HepG2 (cell line): ENCODE results near the gene ESYT2. TPM values are rescaled to one million over a fixed set of nuclear protein-coding genes. Genes with fewer than 3 reads are reported as not detected.

ENCODE experiments used
- ARNTL ChIP-seq: sonication (generic); formaldehyde crosslinking; IDR thresholded peaks from 2 replicates; pipeline ENCODE4 v1.4.0; 2020; ENCODE audit warnings: mild to moderate bottlenecking, missing genetic modification reagents
- GATAD2A ChIP-seq: IDR thresholded peaks from 2 replicates; pipeline ENCODE4 v1.6.1; 2016
- ZNF180 ChIP-seq: sonication (generic); formaldehyde crosslinking; IDR thresholded peaks from 2 replicates; pipeline ENCODE4 v1.4.0; 2020; ENCODE audit warnings: low read depth, missing genetic modification reagents, borderline replicate concordance
- polyA plus RNA-seq, 8 experiments: library from polyadenylated mRNA; depleted of rRNA in 3 of 8; stranded (reverse) in 7 of 8; unstranded in 1 of 8; fragments of >200 nt; fragmentation: Illumina TruSeq in 4 of 8; extraction: Trizol in 4 of 8; gene quantifications; 2 replicates each; pipeline versions ENCODE4 v1.2.1 to v1.2.3, GENCODE V29; 2011 to 2016; ENCODE audit warnings: low read depth in 4 of 8, missing spikeins in 1 of 8, mixed read lengths in 1 of 8; ENCODE audit not compliant: insufficient read depth in 1 of 8
- total RNA-seq, 5 experiments: library from RNA; depleted of rRNA; stranded (reverse); fragments of >200 nt; fragmentation: Illumina TruSeq; extraction: Trizol; gene quantifications; 2 replicates each; pipeline ENCODE4 v1.2.3, GENCODE V29; 2016; ENCODE audit warnings: low read depth in 1 of 5
- TF ChIP-seq, protein P1 (sequence below): sonication (generic); formaldehyde crosslinking; IDR thresholded peaks from 2 replicates; pipeline ENCODE4 v1.4.0; 2020; ENCODE audit warnings: mild to moderate bottlenecking, missing genetic modification reagents, borderline replicate concordance
- TF ChIP-seq, protein P2 (sequence below): sonication (generic); formaldehyde crosslinking; IDR thresholded peaks from 2 replicates; pipeline ENCODE4 v1.4.0; 2020; ENCODE audit warnings: missing genetic modification reagents

ESYT2 gene
- total and polyA plus RNA-seq, 2 of the 13 experiments (the other 11 are each of a cell fraction or from before 2014, with no cell fraction given), result 28.5 to 37.3 TPM

DNA sequence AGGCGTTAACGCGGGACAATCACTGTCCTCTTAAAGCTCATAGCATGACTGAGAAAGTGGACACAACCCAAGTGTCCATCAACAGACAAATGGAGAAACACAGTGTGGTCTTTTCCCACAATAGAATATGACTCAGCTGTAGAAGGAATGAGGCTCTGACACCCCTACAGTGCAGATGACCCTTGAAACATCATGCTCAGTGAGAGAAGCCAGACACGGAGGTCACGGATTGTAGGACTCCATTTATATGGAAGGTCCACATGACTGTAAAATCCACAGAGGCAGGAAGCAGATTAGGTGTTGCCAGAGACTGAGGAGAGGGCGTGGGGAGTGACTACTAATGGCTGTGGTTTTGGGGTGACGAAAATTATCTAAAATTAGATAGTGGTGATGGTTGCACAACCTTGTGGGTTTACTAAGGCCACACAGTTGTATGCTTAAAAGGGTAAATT is 118.6 kb downstream of the ESYT2 start (continued):
- TF ChIP-seq, protein P1, sequence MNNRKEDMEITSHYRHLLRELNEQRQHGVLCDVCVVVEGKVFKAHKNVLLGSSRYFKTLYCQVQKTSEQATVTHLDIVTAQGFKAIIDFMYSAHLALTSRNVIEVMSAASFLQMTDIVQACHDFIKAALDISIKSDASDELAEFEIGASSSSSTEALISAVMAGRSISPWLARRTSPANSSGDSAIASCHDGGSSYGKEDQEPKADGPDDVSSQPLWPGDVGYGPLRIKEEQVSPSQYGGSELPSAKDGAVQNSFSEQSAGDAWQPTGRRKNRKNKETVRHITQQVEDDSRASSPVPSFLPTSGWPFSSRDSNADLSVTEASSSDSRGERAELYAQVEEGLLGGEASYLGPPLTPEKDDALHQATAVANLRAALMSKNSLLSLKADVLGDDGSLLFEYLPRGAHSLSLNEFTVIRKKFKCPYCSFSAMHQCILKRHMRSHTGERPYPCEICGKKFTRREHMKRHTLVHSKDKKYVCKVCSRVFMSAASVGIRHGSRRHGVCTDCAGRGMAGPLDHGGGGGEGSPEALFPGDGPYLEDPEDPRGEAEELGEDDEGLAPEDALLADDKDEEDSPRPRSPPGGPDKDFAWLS (CRISPR knock-in tag), result no peak
- TF ChIP-seq ARNTL (no peak), GATAD2A (CRISPR knock-in tag) (no peak), ZNF180 (CRISPR knock-in tag) (no peak)
- TF ChIP-seq, protein P2, sequence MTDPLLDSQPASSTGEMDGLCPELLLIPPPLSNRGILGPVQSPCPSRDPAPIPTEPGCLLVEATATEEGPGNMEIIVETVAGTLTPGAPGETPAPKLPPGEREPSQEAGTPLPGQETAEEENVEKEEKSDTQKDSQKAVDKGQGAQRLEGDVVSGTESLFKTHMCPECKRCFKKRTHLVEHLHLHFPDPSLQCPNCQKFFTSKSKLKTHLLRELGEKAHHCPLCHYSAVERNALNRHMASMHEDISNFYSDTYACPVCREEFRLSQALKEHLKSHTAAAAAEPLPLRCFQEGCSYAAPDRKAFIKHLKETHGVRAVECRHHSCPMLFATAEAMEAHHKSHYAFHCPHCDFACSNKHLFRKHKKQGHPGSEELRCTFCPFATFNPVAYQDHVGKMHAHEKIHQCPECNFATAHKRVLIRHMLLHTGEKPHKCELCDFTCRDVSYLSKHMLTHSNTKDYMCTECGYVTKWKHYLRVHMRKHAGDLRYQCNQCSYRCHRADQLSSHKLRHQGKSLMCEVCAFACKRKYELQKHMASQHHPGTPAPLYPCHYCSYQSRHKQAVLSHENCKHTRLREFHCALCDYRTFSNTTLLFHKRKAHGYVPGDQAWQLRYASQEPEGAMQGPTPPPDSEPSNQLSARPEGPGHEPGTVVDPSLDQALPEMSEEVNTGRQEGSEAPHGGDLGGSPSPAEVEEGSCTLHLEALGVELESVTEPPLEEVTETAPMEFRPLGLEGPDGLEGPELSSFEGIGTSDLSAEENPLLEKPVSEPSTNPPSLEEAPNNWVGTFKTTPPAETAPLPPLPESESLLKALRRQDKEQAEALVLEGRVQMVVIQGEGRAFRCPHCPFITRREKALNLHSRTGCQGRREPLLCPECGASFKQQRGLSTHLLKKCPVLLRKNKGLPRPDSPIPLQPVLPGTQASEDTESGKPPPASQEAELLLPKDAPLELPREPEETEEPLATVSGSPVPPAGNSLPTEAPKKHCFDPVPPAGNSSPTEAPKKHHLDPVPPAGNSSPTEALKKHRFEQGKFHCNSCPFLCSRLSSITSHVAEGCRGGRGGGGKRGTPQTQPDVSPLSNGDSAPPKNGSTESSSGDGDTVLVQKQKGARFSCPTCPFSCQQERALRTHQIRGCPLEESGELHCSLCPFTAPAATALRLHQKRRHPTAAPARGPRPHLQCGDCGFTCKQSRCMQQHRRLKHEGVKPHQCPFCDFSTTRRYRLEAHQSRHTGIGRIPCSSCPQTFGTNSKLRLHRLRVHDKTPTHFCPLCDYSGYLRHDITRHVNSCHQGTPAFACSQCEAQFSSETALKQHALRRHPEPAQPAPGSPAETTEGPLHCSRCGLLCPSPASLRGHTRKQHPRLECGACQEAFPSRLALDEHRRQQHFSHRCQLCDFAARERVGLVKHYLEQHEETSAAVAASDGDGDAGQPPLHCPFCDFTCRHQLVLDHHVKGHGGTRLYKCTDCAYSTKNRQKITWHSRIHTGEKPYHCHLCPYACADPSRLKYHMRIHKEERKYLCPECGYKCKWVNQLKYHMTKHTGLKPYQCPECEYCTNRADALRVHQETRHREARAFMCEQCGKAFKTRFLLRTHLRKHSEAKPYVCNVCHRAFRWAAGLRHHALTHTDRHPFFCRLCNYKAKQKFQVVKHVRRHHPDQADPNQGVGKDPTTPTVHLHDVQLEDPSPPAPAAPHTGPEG (CRISPR knock-in tag), result no peak
